GM12873 (cell line): ENCODE data around the gene STMND1.

Source experiments
- TF ChIP-seq, protein P1 (sequence below): IDR thresholded peaks from 2 replicates; pipeline ENCODE4 v1.5.1; 2012; ENCODE audit warnings: low read depth, mild to moderate bottlenecking, moderate library complexity, low read length, control low read depth; ENCODE audit not compliant: insufficient read depth; ENCODE audit errors: missing control alignments

STMND1 gene

DNA sequence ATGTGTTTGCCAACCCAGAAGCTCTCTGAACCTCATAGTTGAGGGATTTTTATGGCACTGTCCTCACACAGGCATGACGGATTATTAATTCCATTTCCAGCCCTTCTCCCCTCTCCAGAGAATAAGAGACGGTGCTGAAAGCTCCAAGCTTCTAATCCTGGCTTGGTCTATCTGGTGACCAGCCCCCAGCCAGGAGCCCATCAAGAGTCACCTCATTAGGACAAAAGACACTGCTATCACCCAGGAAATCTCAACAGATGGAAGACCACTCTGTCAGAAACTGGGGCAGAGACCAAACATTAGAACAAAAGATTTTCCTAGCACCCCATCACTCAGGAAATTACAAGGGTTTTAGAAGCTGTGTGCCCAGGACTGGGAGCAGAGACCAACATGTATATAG is 48.2 kb downstream of the STMND1 start:
- TF ChIP-seq, protein P1, sequence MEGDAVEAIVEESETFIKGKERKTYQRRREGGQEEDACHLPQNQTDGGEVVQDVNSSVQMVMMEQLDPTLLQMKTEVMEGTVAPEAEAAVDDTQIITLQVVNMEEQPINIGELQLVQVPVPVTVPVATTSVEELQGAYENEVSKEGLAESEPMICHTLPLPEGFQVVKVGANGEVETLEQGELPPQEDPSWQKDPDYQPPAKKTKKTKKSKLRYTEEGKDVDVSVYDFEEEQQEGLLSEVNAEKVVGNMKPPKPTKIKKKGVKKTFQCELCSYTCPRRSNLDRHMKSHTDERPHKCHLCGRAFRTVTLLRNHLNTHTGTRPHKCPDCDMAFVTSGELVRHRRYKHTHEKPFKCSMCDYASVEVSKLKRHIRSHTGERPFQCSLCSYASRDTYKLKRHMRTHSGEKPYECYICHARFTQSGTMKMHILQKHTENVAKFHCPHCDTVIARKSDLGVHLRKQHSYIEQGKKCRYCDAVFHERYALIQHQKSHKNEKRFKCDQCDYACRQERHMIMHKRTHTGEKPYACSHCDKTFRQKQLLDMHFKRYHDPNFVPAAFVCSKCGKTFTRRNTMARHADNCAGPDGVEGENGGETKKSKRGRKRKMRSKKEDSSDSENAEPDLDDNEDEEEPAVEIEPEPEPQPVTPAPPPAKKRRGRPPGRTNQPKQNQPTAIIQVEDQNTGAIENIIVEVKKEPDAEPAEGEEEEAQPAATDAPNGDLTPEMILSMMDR: no peak

DNA sequence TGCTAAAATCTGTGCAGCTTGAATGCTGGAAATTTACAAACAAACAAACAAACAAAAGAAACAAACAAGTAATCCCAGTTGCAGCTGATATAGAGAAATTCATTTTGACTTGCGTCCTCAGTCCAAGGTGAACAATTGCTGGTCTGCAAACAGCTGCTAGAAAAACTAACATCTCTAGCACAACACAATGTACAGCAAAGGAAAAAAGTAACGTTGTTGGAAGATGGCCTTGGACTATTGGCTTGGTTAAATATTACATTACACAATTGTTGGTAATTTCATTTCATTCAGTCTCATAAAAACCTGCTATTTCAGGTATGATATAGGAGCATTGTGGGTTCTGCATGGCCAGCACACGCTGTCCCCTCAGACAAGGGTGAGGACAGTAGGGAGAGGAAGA is 50.0 kb downstream of the STMND1 start:
- TF ChIP-seq, protein P1: no peak

DNA sequence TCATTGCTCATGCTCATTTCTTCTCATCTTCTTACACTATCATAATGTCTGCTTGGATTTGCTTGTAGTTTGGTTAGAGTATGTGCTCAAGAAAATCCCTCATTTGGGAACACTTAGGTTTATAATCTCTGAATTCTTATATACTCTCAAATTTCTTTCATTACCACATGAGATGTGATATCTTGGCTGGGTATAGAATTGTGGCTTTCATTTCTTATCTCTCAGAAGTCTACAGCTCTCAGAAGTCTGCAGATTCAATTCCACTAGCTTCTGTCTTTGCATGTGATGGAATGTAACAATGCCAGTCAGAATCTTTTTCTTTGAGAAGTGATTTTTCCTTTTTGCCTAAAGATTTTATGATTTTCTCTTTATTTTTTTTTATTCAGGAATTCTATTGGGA is 50.9 kb downstream of the STMND1 start:
- TF ChIP-seq, protein P1: no peak

DNA sequence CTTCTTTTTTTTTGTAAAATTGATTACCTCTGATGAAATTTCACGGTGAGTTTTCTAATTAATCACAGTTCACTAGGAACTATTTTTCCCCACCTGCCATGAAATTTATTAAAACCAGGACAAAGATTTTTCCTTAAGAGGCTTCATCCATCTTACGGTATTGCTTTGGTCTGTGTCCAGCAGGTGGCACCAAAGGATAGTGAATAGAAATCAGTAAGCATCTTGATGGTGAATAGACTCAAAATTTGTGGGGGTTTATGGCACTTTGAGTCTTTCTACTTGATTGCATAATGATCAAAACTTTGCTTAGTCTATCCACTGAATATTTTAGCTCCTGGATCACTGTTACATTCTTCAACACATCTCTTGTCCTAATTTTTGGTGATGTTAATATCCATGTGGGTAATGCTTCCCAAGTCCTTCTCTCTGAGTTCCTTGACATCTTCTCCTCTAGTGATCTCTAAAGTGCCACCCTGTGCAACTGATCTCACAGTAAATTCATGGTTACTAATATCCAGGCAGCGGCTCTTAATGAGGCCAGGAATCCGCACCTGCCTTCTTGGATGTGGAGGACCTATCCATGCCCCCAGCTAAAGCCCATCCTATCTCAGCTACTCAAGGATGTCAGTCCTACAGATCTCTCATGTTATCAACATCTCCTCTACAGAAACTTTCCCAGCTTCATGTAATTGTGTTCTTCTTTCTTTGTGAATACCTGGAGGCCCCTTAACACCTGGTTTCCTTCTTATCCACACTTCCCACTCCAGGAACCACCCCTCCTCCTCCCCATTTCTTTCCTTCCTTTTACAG is 54.5 kb downstream of the STMND1 start:
- TF ChIP-seq, protein P1: peak; percentile 64

DNA sequence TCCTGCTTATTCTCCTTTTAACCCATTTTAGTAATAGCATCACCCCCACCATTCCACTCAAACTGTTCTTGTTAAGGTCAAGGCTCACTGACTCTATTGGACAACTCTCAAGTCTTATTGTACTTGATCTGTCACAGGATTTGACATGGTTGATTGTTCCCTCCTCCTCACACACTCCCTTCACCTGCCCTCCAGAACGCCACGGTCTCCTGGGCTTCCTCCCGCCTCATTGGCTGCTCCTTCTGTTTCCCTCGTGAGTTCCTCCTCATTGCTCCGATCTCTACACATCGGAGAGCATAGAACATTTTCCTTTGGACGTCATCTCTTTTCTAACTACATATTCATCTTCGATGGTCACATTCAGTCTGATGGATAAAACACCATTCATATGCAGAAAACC is 55.1 kb downstream of the STMND1 start:
- TF ChIP-seq, protein P1: no peak

DNA sequence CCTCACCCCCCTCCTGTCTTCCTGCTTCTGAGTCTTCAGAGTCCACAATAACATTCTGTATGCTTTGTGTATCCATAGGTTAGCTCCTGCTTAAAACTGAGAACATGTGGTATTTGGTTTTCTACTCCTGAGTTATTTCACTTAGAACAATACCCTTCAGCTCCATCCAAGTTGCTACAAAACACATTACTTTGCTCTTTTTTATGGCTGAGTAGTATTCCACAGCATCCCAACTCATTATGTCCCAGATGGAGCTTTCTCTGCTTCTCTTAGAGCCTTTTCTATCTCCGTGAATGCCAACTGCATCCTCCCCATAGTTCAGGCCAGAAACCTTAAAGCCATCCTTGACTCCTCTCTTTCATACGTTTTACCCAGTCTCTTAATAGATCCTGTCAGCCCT is 55.8 kb downstream of the STMND1 start:
- TF ChIP-seq, protein P1: no peak

DNA sequence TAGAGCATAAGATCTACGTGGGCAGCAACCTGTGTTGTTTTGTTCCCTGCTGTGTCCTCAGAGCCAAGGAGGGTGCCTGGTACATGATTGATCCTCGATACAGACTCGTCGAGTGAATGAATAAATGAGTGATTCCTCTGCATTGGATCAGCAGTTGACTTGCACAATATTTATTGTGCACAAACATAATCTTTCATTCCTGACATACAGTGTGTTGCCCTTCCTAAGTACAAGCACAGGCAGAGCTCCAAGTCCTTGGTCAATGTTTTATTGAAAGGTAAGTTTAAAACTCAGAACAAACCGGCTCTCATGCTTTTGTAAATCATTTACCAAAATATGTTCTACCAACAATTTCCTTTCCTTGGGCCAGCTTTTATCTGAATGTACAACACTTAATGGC is 57.4 kb downstream of the STMND1 start:
- TF ChIP-seq, protein P1: no peak

DNA sequence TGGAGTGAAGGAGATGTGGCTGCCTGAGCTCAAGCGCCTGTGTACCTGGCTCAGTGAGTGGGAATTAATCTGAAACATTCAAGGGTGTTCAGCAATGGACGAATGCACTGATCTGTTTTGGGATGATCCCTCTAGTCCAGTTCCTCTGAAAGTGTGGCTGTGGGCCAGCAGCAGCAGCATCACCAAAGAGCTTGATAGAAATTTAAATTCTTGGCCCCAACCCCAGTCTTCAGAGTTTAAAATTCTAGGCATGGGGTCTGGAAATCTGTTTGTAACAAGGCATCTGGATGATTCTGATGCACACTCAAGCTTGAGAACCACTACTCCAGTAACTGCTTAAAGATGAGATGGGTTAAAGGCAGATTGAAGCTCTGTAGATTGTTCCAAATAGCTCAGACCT is 59.2 kb downstream of the STMND1 start:
- TF ChIP-seq, protein P1: no peak
